Epidermal melanocyte (primary cell): Measurements from ENCODE around the gene NUB1.

Experiments used
- DNase-seq: peaks from one replicate; pipeline ENCODE4 v3.0.0; 2011; ENCODE audit warnings: low spot score; ENCODE audit not compliant: insufficient read length

The NUB1 gene

DNA sequence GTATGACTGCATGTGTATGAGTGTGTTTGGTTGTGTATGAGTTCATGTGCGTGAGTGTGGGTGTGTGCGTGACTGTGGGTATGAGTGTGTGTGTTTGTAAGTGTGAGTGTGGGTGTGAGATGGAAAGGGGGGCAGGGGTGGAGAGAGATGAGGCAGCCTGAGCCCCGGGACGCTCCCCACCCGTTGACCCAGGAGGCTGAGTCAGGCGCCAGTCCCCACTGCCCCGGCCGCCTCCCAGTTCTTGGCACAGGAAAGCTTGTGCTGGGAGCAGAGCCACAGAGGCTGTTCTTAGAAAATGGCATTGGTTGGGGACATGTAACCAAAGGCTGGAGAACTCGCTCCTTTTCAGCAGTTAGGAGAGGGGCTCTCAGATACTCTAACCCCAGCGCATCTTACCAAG lies 27.8 kb upstream of the NUB1 start:
- no peak for DNase-seq

DNA sequence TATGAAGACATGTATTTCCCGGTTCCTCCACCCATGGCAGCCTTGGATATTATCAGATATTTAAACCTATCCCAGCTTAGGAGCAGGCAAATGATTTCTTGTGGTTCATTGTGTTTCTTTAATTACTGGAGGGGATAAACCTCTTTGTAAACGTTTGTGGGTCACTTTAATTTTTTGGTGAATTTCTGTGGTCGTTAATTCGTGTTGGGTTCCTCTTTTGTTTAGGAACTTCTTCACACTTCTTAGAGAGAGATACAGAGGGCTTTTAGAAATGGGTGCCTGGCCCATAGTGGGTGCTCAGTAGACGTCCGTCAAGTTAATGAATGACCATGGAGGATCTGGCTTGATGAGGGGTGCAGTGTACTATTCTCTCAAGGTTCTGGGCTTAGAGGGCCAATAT lies 27.2 kb upstream of the NUB1 start:
- DNase-seq, result no peak

DNA sequence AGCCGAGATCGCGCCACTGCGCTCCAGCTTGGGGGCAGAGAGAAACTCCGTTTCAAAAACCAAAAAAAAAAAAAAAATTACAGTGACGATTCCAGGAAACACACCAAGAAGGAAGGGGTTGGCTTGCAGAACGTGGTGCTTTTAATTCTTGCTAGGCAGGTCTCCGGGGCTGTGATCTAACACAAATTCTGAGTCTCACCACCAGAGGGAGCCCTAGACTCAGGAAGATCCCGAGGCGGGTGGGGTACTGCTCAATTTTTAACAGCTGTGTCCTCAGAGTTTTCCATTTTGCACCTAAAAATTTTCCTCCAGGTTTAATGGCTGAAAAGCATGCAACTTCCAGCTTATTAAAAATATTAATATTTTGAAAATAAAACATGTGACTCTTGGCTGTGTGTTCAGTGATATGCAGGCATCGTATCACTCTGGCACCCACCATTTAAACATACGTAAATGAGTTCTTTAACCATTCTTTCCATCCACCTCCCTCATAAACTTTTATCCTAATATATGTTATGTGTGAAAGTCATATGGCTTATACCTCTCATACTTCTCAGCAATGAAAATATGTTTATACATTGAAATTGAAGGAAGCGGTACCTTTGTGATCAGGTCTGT lies 26.5 kb upstream of the NUB1 start:
- peak; percentile 48 for DNase-seq

DNA sequence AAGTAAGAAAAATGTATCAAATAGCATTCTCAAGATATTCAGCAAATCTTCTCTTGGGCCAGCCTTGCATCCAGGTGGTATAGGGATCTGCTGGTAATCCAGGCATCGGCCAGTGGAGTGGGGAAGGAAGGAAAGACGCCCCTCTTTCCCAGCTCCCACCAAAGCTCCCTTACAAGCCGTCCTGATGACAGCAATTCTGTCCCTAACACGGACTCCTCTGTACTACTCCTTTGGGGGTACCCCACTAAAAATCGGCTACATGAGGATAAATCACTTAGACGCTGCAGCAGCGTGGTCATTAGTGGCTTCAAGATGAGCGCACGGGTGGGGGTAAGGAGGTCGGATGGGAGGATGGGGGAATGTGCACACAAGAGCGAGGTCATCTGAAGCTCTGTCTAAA lies 24.7 kb upstream of the NUB1 start:
- DNase-seq, result no peak

DNA sequence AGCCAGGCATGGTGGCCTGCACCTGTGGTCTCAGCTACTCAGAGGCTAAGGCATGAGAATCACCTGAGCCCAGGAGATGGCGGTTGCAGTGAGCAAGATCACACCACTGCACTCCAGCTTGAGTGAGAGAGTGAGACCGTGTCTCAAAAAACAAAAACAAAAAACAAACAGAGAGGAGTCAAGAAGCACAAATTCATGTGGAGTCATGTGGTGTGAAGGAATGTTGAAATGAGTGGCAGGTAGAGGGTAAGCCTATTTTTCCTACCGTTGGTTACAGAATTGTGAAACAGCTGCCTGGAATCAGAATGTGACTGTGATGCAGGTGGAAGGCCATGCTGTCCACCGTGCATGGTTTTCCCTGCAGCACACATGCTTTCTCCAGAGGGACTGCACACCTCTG lies 23.7 kb upstream of the NUB1 start:
- DNase-seq, result no peak

DNA sequence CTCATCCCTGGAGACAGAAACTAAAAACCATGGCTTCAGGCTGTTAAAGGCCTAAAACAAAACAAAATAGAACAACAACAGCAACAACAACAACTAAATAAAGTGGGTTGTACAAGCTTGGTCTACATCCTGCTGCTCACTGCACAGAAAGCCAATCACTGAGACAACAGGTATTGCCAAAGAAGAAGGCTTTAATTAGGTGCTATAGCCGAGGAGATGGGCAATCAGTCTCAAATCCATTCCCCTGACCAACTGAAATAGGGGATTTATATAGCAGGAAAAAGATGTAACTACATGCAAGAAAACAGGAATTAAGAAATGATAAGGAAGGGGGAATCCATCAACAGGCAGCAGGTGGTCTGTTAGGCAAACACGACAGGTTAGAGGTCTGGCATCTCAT lies 22.4 kb upstream of the NUB1 start:
- DNase-seq, result no peak

DNA sequence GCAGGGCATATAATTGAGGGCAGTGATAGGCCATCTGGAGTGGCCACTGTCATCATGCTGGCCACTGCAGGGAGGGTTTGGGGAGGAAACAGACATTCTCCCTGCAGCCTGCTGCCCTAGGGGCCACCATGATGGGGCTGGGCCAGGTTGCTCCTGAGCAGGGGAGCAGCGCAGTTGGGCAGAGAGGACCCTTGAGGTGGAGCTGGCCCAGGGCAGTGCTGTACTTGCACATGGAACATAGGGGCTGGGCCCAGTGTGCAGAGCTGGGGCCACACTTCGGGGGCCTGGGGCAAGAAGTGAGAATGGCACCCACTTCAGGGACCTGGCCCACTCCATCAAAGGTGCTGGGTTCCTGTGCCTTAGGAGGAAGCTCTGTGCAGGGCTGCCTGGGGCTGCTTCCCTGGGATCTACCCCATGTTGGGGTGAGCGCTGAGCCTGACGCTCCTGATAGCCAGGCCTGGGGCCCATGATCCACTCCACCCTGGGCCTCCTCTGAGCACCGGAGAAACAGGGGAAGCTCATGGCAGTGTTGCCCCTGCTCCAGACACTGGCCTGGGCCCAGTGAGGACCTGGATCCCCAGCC lies 21.3 kb upstream of the NUB1 start:
- no peak for DNase-seq

DNA sequence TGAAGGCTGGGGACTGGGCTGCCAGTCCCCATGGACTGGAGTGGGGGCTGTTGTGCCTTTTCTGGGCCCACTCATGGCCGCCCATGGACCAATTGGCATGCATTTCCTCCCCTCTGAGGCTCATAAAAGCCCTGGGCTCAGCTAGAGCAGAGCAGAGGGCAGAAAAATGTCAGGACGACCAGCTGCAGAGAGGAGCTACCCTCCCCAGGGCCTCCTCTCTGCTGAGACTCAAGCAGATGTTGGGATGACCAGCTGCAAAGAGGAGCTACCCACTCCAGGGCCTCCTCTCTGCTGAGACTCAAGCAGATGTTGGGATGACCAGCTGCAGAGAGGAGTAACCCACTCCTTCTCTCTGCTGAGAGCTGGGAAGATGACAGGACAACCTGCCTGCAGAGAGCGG lies 20.3 kb upstream of the NUB1 start:
- DNase-seq, result no peak

DNA sequence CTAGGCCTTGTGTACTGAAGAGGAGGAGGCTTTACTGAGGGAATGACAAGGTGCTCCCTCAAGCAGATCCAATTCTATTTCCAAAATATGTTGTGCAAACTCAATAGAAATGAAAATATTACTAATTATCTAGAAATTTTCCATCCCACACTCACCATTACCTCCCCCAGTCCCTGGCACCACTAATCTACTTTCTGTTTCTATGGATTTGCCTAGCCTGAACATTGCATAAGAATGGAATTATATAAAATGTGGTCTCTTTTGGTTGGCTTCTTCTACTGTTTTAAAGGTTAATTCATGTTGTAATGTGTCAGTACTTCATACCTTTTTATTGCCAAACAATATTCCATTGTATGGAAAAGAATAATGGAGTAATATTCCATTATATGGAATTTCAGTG lies 18.7 kb upstream of the NUB1 start:
- DNase-seq, result no peak

DNA sequence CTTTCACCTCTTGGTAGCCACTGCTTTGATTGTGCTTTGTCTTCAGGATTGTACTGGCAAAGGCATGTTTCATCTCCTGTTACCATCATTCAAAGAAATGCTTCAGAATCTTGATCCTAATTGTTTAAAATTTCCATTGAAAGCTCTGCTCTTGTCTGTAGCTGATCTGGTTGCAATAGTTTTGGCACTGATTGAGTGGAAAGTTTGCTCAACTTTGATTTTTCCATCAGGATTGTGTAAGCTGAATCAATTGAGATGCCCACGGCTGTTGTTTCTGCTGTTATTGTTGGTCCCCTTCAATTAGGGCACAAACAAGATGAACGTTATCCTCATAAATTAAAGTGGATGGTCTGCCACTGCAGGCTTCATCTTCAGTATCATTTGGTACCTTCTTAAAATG lies 14.6 kb upstream of the NUB1 start:
- no peak for DNase-seq

DNA sequence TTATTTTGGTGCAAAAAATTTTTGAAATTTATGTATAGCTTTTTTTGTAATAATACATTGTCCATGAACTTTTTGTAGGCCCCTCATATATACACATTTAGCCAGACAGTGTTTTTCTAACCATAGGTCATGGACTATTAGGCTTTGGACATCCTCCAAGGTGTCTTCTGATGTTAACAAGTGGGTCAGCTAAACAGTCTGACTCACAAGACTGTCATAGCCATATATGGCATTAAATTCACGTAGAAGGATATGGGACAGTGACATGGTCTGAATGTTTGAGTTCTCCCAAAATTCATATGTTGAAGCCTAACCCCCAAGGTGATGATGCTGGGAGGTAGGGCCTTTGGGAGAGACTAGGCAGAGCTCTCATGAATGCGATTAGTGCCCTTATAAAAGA lies 14.0 kb upstream of the NUB1 start:
- DNase-seq, result no peak

DNA sequence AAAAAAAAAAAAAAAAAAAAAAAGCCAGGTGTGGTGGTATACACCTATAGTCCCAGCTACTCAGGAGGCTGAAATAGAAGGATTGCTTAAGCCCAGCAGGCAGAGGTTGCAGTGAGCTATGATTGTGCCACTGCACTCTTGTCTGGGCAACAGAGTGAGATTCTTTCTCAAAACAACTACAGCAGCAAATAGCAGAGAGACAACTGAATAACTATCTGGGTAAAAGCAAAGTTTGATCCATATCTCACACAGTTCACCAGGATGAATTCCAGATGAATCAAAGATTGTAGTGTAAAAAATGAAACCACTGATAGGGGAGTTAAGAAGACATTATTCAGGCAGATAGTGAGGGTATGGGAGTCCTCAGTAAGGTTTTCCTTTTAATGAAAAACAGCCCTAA lies 11.4 kb upstream of the NUB1 start:
- no peak for DNase-seq

DNA sequence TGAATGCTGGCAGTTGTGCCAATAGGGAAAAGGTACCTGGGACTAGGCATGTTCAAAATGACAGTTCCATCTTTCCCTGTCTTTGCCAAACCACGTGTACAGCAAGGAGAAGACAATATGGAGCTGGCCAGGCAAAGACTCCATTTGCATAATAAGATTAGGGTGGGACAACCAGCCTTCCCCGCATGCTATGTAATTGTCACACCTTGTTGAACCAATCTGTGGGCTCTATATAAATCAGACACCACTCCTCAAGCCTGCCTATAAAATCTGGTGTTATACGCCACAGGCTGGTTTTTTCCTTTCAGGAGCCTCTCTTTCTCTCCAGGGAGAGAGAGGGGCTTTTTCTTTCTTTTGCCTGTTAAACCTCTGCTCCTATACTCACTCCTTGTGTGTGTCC lies 11.0 kb upstream of the NUB1 start:
- no peak for DNase-seq

DNA sequence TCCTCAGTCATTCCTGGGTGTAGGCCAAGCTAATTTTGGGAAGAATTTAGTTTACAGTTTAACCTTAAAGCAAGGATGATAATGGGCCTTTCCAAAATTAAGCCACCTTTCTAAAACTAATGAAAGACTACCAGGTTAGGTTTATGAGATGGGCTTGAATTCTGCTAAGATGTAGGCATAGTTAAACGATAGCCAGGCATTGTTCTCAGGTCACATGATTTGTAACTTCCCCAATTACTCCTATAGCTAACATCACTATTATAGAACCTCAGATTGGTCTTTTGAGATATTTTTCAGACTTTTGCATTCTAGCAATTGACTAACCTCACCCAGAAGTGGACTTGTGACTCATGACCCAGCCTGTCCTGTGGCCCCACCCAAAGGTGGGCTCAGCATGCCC lies 7.0 kb upstream of the NUB1 start:
- no peak for DNase-seq

DNA sequence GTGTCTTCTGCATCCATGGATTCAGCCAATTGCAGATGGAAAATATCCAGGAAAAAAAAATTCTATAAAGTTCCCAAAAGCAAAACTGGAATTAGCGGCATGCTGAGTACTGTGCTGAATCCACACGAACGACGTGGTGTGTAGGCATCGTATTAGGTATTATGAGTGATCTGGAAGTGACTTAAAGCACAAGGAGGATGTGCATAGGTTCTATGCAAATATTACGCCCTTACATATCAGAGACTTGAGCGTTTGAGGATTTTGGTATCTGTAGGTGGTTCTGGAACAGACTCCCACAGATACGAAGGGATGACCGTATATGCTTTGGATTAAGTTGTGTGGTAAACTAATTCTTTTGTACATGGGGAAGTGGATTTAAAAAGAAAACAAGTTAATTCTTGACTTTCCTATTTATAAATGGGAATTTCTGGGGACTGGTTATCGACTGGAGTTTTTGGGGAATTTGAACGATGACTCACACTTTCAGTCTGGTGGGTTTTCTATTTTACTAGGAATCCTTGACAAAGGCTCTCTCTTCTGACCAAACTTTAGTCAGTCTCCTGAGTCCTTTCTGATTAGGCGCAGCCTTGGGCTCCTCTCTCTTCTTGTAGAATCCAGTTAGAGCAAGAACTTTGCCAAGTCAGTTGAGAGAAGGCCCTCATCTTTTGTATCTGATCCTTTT lies 5.4 kb upstream of the NUB1 start:
- DNase-seq, result no peak

DNA sequence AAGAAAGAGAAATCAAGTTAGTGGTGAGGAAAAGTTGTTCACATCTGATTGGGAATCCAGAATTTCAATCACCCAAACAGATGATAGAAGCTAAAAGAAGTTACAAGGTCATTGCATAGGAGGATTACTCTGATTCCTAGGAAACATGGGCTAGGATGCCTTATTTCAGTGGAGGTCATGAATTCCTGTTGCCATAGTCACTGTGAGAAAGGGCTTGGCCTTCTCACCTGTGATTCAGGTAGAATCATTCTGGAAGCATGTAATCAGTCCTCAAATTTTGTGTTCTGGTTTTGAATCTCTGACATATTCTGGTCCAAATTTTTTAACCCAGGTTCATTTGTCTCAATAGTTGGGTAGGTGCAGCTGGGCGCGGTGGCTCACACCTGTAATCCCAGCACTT lies 4.3 kb upstream of the NUB1 start:
- no peak for DNase-seq

DNA sequence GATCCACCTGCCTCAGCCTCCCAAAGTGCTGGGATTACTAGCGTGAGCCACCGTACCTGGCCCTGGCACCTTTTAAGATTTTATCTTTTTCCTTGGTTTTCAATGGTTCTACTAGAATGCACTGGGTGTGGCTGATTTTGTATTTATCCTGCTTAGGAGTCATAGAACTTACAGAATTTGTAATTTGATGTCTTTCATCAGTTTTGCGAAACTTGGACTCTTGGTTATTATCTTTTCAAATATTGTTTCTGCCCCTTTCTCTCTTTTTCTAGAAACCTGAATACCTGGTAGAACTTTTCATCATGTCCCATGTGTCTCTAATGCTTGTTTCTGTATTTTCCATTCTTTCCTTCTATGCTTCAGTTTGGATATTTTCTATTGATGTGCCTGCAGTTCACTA lies 2.8 kb upstream of the NUB1 start:
- no peak for DNase-seq

DNA sequence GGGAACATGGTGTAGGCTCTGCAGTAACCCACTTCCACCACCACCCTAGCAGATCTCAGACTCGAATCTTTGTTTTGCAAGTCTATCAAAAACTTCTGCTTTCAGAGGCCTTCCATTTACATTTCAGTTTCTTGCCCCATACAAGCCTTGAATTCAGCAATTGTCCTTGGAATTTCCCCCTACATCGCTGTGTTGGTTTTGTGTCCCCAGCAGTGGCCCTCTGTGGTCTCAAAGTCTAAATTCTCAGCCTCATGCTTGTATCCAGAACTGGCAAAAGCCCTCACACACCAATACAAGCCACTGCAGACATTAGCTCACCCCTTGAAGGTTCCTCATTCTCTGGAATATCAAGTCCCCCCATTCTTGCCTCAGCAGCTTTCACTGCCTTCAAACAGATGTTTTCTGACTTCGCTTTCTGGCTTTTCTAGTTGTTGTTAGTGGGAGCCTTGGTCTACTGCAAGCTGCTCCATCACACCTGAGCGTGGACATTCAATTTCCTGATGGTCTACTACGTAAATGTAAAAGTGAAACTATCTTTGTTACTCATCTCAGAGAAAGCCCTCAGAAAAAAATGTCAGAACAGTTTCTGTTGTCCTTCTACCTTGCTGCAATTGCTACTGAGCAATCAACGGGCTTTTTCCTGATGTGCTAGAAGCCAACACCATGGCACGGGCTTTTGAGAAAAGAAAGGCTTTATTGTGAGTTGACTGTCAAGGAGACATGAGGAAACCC lies 1.8 kb upstream of the NUB1 start:
- no peak for DNase-seq

DNA sequence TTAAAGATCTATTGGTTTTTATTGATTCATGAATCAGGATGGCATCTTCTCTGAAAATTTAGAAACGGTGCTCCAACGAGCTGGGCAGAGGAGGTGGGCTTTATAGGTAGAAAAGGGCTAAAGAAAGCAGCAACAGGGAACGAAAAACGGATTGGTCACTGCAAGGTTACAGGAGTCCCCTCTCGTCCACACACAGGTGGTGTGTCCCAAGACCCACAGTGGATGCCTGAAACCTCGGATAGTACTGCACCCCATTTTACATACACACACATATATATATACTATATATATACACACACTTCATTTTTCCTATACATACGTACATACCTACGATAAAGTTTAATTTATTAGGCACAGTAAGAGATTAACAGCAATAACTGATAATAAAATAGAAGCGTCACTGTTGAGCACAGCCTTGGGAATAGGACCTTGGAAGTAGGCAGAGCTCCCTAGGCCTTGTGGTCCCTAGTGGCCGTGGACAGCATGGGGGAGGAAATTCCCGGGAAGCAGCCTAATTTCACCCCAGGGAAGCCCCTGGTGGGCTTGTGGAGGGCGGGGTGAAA lies 737 bp upstream of the NUB1 start:
- DNase-seq, result no peak

DNA sequence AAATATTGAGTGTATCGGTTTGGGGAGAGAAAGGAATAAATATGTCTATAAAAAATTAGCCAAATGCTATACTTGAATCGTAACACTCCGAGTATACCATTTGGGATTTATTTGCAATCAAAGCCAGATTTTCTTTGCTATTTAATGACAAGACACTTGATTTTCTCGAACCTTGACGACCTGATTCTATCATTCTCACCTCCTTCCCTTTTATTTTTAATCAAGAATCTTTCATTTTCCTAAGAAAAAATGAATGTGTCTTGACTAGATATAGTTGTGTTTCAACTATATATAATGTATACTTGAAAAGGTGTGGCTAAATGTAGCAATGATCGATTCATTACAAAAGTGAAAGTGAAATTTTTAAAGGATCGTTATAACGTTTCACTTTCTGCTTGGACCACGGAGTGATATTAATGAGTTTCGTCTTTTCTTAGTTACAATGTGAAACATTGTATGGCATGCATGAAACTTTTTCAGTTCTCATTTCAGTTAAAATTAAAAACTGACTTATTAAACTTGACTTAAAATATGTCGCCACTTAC lies 562 bp downstream of the NUB1 start:
- DNase-seq, result no peak

DNA sequence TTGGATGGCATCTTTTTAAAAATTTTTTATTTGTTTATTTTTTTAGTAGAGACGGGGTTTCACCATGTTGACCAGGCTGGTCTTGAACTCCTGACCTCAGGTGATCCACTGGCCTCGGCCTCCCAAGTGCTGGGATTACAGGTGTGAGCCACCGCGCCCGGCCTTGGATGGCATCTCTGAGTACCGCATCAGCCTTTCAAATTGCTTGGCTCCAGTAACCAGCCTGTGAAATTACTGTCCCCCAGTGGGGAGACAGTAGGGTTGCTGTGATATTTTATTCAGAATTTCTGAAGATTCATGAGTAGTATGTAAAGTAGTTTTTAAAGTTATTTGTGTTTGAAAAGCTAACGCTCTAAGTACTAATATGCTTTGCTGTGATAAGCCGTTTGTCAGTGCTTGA lies 1.2 kb downstream of the NUB1 start:
- no peak for DNase-seq

DNA sequence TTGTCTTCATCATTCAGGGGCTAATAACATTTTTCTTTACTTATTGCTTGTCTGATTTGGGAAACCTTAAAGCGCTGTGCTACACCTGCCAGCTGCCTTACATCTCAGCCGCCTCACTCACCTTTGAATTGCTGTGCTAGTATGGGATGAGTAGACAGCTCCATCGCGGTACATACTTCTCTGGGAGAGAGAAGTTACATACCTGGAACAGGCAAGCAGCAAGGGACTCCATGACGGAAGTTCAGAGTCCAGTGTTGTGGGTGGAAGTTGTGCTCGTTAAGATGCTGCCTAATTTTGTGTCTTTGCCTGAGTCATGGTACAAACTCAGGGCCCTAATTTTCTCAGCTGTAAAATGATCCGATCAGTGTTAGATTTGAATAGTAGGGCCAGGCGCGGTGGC lies 1.9 kb downstream of the NUB1 start:
- no peak for DNase-seq
